GM20000 (cell line): ENCODE measurements around the gene MAST2.

Experiments used
- DNase-seq: peaks from one replicate; pipeline ENCODE4 v3.0.0; 2012; ENCODE audit warnings: low spot score
- TF ChIP-seq, protein P1 (sequence below): IDR thresholded peaks from 2 replicates; pipeline ENCODE4 v1.5.1; 2012; ENCODE audit warnings: mild to moderate bottlenecking, control low read depth; ENCODE audit errors: extremely low read depth, missing control alignments

MAST2 gene

DNA sequence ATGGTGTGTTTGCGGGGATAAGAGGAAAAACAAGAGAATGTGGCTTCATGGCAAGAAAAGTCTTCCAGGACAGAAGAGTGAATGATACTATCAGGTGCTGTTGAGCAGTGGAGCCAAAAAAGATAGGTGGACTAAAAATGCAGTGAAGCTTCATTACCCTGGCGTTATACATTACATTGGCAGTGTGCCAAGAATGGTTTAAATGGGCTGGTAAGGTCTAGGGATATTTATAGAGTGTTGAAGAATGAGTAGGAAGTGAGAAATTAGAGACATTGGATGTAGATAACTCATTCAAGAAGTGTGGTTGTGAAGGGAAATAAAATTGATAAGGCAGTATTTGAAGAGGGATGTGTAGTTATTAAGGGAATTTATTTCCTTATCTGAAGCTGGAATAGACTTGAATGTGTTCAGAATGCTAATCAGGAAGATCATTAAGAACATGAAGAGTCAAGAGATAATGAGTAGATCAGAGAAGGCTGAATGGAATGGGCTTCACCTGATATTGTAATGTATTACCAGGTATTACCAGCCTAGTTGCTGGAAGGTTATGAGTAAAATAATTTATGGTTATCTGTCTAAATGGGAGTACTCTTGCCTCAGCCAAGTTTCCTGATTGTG, 72.7 kb downstream of the MAST2 start:
- DNase-seq = no peak
- TF ChIP-seq, protein P1, sequence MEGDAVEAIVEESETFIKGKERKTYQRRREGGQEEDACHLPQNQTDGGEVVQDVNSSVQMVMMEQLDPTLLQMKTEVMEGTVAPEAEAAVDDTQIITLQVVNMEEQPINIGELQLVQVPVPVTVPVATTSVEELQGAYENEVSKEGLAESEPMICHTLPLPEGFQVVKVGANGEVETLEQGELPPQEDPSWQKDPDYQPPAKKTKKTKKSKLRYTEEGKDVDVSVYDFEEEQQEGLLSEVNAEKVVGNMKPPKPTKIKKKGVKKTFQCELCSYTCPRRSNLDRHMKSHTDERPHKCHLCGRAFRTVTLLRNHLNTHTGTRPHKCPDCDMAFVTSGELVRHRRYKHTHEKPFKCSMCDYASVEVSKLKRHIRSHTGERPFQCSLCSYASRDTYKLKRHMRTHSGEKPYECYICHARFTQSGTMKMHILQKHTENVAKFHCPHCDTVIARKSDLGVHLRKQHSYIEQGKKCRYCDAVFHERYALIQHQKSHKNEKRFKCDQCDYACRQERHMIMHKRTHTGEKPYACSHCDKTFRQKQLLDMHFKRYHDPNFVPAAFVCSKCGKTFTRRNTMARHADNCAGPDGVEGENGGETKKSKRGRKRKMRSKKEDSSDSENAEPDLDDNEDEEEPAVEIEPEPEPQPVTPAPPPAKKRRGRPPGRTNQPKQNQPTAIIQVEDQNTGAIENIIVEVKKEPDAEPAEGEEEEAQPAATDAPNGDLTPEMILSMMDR = no peak

DNA sequence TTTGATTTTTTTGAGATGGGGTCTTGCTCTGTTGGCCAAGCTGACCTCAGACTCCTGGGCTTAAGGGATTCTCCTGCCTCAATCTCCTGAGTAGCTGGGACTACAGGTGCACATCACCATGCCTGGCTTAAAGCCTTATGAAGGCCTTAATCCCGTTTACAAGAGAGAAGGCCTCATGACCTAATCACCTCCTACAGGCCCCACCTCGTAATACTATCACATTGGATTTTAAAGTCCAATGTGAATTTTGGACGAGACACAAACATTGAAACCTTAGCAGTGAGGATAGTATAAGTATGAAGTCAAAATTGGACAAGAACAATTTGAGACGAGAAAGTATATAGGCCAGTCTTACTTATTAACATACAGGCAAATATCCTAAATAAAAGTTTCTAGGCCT, 73.9 kb downstream of the MAST2 start:
- DNase-seq = no peak
- TF ChIP-seq, protein P1 = no peak

DNA sequence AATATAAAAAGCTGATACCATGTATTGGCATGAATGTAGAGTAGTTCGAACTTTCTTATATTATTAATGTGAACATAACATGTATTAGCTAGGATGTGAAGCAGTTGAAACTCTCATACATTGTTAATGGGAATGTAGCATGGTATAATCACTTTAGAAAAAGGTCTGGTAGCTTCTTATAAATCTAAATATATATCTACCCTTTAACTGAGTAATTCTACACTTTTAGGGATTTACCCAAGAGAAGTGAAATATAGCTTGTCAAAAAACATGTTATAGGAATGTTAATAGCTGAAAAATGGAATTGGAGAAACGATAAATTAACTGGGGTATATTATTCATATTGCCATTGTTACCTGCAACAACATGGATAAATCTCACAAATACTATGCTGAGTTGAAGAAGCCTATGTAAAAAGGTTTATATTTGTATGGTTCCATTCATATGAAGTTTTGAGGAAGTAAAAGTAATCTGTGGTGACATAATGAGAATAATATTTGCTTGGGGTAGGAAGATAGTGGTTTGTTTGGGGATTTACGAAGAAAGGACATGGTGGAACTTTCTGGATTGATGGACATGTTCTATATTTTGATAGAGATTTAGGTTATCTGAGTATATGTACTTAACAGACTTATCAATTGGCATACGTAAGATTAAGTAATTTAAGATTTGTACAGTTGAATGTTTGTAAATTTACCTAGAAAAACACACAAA, 76.6 kb downstream of the MAST2 start:
- TF ChIP-seq, protein P1 = no peak
- DNase-seq = no peak

DNA sequence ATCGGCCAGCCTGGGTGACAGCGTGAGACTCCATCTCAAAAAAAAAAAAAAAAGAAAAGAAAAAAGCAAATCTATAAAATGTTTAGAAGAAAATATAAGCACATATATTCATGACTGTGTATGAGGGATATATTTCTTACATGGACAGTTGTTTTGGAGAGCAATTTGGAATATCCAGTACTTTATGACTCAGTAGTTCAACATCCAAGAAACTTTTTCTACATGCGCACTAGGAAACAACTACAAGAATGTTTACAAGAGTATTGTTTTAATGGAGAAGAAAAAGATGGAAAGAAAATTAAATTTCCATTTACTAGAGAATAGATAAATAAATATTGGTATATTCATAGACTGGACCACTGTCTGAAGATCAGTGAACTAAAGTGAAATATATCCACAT, 77.5 kb downstream of the MAST2 start:
- TF ChIP-seq, protein P1 = no peak
- DNase-seq = no peak

DNA sequence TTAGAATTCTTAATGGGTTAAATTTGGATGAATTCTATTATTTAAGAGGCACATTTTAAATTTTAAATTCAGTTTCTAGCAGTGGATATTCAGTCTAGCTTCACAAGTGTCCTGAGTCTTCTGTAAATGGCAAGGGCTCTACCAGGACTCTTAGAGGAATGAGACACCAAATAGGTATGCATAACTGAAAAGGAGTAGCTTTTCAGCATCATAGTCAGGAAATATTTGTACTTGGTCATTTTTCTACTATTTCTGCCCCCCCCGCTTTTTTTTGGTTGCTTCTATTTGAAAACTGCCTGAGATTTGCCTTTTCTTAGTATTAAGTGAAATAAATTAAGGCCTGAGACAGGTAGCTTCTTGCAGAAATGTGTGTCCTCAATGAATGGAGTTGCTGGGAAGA, 80.2 kb downstream of the MAST2 start:
- TF ChIP-seq, protein P1 = no peak
- no peak for DNase-seq

DNA sequence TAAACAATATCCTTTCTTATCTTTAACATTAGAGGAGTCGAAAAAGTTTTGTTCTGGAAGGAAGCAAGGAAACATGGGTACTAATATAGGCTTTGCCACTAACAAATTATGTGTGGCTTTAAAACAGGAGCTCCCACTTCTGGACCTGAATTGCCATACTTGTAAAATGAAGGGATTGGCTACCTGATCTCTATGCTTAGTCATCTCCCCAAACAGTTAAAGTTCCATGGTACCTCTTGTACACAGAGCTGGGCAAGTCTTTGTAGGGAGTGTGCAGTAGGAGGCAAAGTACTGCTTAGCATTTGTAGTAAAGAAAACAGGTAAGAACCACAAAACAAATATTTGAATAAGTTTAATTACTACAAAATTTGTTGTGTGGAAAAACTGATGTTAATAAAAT, 81.3 kb downstream of the MAST2 start:
- DNase-seq = no peak

DNA sequence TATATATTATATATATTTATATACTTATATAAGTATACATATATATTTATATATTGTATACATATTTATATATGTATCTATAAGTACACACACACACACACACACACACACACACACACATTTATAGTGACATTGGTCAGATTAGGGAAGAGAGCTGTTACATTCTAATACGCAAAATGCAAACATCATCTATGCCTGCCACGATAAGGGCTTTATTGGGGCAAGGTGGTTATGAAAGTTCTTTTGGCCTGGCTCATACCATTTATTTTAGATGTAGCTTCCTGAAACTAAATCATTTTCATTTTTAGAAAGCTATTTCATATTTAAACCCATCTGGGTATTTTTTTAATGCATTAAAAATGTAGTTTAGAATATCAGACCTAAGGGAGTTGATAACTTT, 82.8 kb downstream of the MAST2 start:
- no peak for DNase-seq
- TF ChIP-seq, protein P1 = no peak

More for the DNA sequence above, 81.3 kb downstream of the MAST2 start:
- TF ChIP-seq, protein P1 = no peak
